GM23338 (cell line): ENCODE data around the gene C5orf24.

ENCODE experiments used
- CREB1 ChIP-seq: fragments of 250-450 bp; sonication (Bioruptor Pico); IDR thresholded peaks from 2 replicates; pipeline ENCODE4 v1.5.0; 2020; ENCODE audit warnings: low read depth, mild to moderate bottlenecking, moderate library complexity
- EZH2 ChIP-seq: fragments of 200-600 bp; sonication (generic); IDR thresholded peaks from one replicate; pipeline ENCODE4 v1.8.0; 2017; ENCODE audit warnings: antibody characterized with exemption, mild to moderate bottlenecking, low read depth; ENCODE audit not compliant: unreplicated experiment
- EZH2phosphoT487 ChIP-seq: fragments of 200-600 bp; sonication (generic); IDR thresholded peaks from one replicate; pipeline ENCODE4 v1.8.1; 2018; ENCODE audit warnings: antibody characterized with exemption; ENCODE audit not compliant: unreplicated experiment
- JUNB ChIP-seq: IDR thresholded peaks from one replicate; pipeline ENCODE4 v1.6.1; 2016; ENCODE audit warnings: antibody characterized with exemption; ENCODE audit not compliant: unreplicated experiment
- NANOG ChIP-seq: IDR thresholded peaks from 2 replicates; pipeline ENCODE4 v1.6.1; 2016; ENCODE audit warnings: antibody characterized with exemption, borderline replicate concordance
- POLR2AphosphoS5 ChIP-seq: IDR thresholded peaks from 2 replicates; pipeline ENCODE4 v1.6.1; 2016; ENCODE audit warnings: antibody characterized with exemption, low read depth
- STAT1 ChIP-seq: IDR thresholded peaks from one replicate; pipeline ENCODE4 v1.6.1; 2016; ENCODE audit warnings: antibody characterized with exemption; ENCODE audit not compliant: unreplicated experiment
- ZNF114 ChIP-seq: fragments of 250-450 bp; sonication (Bioruptor Pico); IDR thresholded peaks from 2 replicates; pipeline ENCODE4 v1.5.0; 2020; ENCODE audit warnings: mild to moderate bottlenecking, moderate library complexity
- ZNF331 ChIP-seq: fragments of 250-450 bp; sonication (Bioruptor Pico); IDR thresholded peaks from 2 replicates; pipeline ENCODE4 v1.5.0; 2020; ENCODE audit warnings: low read depth, mild to moderate bottlenecking, moderate library complexity
- TF ChIP-seq, protein P1 (sequence below): IDR thresholded peaks from one replicate; pipeline ENCODE4 v1.6.1; 2018; ENCODE audit warnings: antibody characterized with exemption; ENCODE audit not compliant: unreplicated experiment
- TF ChIP-seq, protein P2 (sequence below), 2 experiments: fragments of 200-600 bp in 1 of 2; sonication (generic) in 1 of 2; conservative IDR thresholded peaks; 2 replicates each; pipeline versions ENCODE4 v1.5.1 to v1.6.1; 2016 to 2017; ENCODE audit warnings: antibody characterized with exemption in 2 of 2, low read depth in 2 of 2, mild to moderate bottlenecking in 2 of 2, moderate library complexity in 1 of 2
- TF ChIP-seq, protein P3 (sequence below): IDR thresholded peaks from 2 replicates; pipeline ENCODE4 v1.6.1; 2016; ENCODE audit warnings: antibody characterized with exemption

DNA sequence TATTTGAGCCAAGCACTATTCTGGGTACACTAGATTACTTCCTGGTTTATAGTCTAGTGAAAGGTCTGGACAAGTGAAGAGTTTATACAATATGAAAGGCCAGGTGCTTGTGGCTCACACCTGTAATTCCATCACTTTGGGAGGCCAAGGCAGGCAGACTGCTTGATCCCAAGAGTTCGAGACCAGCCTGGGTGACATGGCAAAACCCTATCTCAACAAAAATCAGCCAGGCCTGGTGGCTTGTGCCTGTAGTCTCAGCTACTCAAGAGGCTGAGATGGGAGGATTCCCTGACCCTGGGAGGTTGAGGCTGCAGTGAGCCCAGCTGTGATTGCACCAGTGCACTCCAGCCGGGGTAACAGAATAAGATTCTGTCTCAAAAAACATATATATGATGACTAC, 18.9 kb downstream of the C5orf24 start:
- TF ChIP-seq JUNB = no peak
- TF ChIP-seq CREB1 = no peak
- TF ChIP-seq, protein P1, sequence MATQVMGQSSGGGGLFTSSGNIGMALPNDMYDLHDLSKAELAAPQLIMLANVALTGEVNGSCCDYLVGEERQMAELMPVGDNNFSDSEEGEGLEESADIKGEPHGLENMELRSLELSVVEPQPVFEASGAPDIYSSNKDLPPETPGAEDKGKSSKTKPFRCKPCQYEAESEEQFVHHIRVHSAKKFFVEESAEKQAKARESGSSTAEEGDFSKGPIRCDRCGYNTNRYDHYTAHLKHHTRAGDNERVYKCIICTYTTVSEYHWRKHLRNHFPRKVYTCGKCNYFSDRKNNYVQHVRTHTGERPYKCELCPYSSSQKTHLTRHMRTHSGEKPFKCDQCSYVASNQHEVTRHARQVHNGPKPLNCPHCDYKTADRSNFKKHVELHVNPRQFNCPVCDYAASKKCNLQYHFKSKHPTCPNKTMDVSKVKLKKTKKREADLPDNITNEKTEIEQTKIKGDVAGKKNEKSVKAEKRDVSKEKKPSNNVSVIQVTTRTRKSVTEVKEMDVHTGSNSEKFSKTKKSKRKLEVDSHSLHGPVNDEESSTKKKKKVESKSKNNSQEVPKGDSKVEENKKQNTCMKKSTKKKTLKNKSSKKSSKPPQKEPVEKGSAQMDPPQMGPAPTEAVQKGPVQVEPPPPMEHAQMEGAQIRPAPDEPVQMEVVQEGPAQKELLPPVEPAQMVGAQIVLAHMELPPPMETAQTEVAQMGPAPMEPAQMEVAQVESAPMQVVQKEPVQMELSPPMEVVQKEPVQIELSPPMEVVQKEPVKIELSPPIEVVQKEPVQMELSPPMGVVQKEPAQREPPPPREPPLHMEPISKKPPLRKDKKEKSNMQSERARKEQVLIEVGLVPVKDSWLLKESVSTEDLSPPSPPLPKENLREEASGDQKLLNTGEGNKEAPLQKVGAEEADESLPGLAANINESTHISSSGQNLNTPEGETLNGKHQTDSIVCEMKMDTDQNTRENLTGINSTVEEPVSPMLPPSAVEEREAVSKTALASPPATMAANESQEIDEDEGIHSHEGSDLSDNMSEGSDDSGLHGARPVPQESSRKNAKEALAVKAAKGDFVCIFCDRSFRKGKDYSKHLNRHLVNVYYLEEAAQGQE = no peak
- TF ChIP-seq, protein P2, sequence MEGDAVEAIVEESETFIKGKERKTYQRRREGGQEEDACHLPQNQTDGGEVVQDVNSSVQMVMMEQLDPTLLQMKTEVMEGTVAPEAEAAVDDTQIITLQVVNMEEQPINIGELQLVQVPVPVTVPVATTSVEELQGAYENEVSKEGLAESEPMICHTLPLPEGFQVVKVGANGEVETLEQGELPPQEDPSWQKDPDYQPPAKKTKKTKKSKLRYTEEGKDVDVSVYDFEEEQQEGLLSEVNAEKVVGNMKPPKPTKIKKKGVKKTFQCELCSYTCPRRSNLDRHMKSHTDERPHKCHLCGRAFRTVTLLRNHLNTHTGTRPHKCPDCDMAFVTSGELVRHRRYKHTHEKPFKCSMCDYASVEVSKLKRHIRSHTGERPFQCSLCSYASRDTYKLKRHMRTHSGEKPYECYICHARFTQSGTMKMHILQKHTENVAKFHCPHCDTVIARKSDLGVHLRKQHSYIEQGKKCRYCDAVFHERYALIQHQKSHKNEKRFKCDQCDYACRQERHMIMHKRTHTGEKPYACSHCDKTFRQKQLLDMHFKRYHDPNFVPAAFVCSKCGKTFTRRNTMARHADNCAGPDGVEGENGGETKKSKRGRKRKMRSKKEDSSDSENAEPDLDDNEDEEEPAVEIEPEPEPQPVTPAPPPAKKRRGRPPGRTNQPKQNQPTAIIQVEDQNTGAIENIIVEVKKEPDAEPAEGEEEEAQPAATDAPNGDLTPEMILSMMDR (conservative IDR thresholded peaks at IDR 0.05; ENCODE audit: low read depth in 2 of 2) = no peak
- no peak for TF ChIP-seq POLR2AphosphoS5
- no peak for TF ChIP-seq EZH2
- no peak for TF ChIP-seq EZH2phosphoT487
- TF ChIP-seq NANOG = no peak
- TF ChIP-seq ZNF331 (CRISPR knock-in tag) = no peak
- no peak for TF ChIP-seq ZNF114 (CRISPR knock-in tag)
- TF ChIP-seq, protein P3, sequence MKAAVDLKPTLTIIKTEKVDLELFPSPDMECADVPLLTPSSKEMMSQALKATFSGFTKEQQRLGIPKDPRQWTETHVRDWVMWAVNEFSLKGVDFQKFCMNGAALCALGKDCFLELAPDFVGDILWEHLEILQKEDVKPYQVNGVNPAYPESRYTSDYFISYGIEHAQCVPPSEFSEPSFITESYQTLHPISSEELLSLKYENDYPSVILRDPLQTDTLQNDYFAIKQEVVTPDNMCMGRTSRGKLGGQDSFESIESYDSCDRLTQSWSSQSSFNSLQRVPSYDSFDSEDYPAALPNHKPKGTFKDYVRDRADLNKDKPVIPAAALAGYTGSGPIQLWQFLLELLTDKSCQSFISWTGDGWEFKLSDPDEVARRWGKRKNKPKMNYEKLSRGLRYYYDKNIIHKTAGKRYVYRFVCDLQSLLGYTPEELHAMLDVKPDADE = no peak
- no peak for TF ChIP-seq STAT1
